Activated naive CD8-positive, alpha-beta T cell (primary cell): ENCODE measurements around the gene RASA2.
A peak's percentile ranks its signal among the peaks of the same experiment; 100 is the strongest.

ENCODE experiments used
- H3K27ac Mint-ChIP-seq: one replicate; pipeline ENCODE4 v1.8.0; 2021; ENCODE audit warnings: mixed read lengths
- H3K27me3 Mint-ChIP-seq: one replicate; pipeline ENCODE4 v1.8.0; 2021; ENCODE audit warnings: mixed read lengths
- H3K36me3 Mint-ChIP-seq: one replicate; pipeline ENCODE4 v1.8.0; 2021; ENCODE audit warnings: mixed read lengths
- H3K4me1 Mint-ChIP-seq: one replicate; pipeline ENCODE4 v1.8.0; 2021; ENCODE audit warnings: low read depth, mixed read lengths
- H3K4me3 Mint-ChIP-seq: one replicate; pipeline ENCODE4 v1.8.0; 2021; ENCODE audit warnings: mild to moderate bottlenecking, mixed read lengths
- H3K9me3 Mint-ChIP-seq: one replicate; pipeline ENCODE4 v1.8.0; 2021; ENCODE audit warnings: low read depth, mixed read lengths

The RASA2 gene

DNA sequence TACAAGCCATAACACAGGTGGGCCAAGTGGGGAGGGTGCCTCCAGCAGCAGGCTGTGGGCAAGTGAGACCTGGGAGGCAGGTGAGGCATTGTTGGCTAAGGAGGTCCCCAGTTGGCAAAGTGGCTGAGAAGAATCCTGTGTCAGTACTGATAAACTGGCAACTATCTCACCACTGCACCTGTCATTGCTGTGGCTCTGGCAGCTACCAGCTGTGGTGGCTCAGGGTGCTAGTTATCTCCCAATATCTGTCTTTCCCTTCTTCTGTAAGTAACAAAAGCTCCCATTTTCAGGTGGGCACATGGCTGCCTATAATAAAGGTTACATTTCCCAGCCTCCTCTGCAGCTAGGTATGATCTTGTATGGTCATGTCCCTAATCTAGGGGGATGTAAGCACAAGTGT lies 170.7 kb downstream of the RASA2 start:
- H3K27ac Mint-ChIP-seq: no peak overlapping the region

DNA sequence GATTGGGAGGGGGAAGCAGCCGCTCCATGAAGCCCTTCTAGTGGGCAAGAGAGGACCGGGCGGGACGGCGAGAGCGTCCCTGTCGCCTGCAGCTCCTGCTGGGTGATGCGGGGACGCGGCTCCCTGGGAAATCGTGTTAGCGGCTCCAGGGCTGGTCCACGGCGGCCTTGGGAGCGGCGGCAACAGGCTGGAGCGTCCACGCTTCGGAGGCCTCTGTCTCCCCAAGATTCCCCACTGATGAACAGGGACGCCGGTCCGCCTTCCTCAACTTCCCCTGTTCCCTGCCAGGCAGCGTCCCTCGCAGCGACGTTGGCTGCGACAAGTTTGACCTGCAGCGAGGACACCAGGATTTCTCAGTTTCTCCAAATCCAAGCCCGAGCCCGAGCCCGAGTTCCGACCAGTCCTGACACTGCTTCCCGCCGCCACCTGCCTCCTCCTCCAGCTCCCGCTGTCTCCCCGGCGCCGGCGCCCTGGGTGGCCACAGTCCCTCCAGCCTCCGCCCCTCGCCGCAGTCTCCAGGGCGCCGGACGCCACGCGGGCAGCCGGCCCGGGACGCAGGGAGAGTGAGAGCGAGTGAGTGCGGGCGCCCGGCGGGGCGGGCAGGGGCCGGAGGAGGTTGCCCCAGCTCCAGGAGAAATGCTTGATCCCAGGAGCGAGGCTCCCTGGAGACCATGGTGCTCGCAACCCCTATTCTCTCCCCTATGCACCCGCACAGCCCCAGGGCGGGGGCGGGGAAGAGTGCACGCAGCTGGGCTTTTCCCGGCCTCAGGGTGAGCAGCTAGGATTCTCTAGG lies 173.2 kb downstream of the RASA2 start:
- Mint-ChIP-seq H3K36me3 (no peaks in the 10 kb centered on the region), H3K4me1 (peaks cover 6% of the 10 kb centered on the region), H3K27ac (no peak overlapping the region), H3K9me3 (no peaks in the 10 kb centered on the region), H3K27me3 (peaks cover 38% of the 10 kb centered on the region), H3K4me3 (peak overlapping the region; percentile 78)

More for the DNA sequence above, 170.7 kb downstream of the RASA2 start:
- no peaks in the 10 kb centered on the region for H3K9me3 Mint-ChIP-seq
- H3K4me1 Mint-ChIP-seq: peaks cover 6% of the 10 kb centered on the region
- H3K36me3 Mint-ChIP-seq: no peaks in the 10 kb centered on the region
- no peak overlapping the region for H3K4me3 Mint-ChIP-seq
- H3K27me3 Mint-ChIP-seq: peaks cover 39% of the 10 kb centered on the region

DNA sequence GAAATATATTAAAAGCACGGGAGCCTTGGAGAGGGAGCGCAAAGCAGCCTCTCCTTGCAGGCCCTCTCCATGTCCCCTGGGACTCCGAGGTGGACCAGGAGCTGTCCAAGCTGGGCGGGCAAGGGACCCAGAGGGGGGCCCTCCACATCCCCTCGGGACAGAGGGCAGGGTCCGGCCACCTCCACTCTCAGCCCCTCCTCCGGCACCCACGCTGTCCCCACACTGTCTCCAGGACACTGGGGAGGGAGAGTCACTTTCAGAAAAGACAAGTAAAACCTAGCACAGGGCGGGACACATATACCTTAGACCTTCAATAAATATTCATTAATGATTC lies 173.8 kb downstream of the RASA2 start:
- H3K4me3 Mint-ChIP-seq: peak overlapping the region; percentile 34
- H3K4me1 Mint-ChIP-seq: peaks cover 6% of the 10 kb centered on the region
- no peaks in the 10 kb centered on the region for H3K36me3 Mint-ChIP-seq
- no peaks in the 10 kb centered on the region for H3K9me3 Mint-ChIP-seq
- H3K27ac Mint-ChIP-seq: no peak overlapping the region
- peaks cover 36% of the 10 kb centered on the region for H3K27me3 Mint-ChIP-seq

DNA sequence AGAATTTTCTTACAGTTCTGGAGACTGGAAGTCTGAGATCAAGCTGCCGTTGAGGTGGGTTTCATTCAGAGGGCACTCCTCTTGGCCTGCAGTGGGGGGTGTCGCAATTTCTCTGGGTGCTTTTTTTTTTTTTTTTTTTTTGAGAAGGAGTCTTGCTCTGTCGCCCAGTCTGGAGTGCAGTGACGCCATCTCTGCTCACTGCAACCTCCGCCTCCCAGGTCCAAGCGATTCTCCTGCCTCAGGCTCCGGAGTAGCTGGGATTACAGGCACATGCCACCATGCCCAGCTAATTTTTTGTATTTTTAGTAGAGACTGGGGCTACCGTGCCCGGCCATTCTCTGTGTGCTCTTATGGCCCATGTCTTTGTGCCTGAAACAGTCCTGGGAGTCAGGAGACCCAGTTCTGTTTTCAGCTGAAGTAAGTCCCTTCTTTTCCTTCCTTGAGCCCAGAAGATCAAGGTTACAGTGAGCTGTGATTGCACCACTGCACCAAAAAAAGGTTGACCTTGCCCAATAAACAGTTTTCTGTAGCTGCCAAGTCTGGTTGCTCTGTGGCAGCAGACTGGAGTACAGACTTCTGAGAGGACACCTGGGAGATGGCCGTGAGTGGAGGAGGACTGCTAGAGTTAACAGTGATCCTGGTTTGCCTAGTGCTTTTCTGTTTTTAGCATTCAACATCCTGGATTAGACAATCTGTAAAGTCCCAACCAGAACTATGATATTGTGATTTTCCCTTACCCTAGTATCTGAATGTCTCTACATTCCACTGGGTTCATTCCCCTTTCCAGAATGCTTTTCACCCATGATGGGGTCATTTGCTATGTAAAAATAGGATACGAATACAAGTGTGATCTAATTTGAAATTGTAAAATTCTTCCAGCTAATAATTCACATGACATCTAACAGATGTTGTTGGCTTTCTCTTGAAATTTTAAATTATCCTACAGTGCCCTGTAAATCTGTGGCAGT lies 174.7 kb downstream of the RASA2 start:
- H3K36me3 Mint-ChIP-seq: no peaks in the 10 kb centered on the region
- no peak overlapping the region for H3K4me3 Mint-ChIP-seq
- H3K4me1 Mint-ChIP-seq: peaks cover 6% of the 10 kb centered on the region
- no peaks in the 10 kb centered on the region for H3K9me3 Mint-ChIP-seq
- no peak overlapping the region for H3K27ac Mint-ChIP-seq
- H3K27me3 Mint-ChIP-seq: peaks cover 36% of the 10 kb centered on the region

DNA sequence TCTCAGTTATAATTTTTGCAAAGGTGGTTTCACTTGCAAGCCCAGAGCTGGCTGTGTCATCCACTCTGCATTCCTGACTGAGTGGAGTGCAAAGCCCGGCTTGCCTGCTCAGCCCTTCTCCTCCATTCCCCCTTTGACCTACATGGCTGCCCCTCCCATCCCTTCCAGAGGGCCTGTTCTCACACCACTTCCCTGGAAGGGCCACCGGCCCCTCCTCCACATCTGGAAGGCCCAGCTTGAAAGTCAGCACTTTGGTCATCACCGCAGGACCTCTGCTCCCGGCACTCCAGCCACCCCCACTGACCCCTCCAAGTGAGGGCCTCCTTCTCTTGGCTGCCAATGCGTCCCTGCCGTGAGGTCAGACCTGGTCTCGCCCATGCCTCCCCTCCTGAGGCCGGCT lies 177.2 kb downstream of the RASA2 start:
- peaks cover 24% of the 10 kb centered on the region for H3K27me3 Mint-ChIP-seq
- H3K9me3 Mint-ChIP-seq: peaks cover under 1% of the 10 kb centered on the region
- H3K4me3 Mint-ChIP-seq: no peak overlapping the region
- peaks cover 2% of the 10 kb centered on the region for H3K36me3 Mint-ChIP-seq
- no peak overlapping the region for H3K27ac Mint-ChIP-seq
- H3K4me1 Mint-ChIP-seq: peaks cover 6% of the 10 kb centered on the region
